GM21529 (cell line): ENCODE results near the gene PRSS22.

ENCODE experiments used
- ATAC-seq: cut with Tn5 transposase; IDR thresholded peaks from one replicate; pipeline ENCODE4 v1.9.1; 2021; ENCODE audit not compliant: unreplicated experiment

Gene PRSS22

GRCh38 chr16:2829501-2830354 lies 28.2 kb downstream of the PRSS22 start, which contains the start of gene ZG16B:
TSS of gene ZG16B (plus strand) at chr16:2830303. CDS start at chr16:2830442, 139 bp downstream.
- no peak for ATAC-seq

- ATAC-seq: no peak
Observed at GRCh38 chr16:2828876-2829430, 29.0 kb downstream of the PRSS22 start.

GRCh38 chr16:2828521-2828840 lies 29.5 kb downstream of the PRSS22 start:
- ATAC-seq: no peak

GRCh38 chr16:2827831-2828520 lies 30.0 kb downstream of the PRSS22 start:
- ATAC-seq: no peak

- no peak for ATAC-seq
Observed at GRCh38 chr16:2827374-2827791, 30.6 kb downstream of the PRSS22 start.

DNA sequence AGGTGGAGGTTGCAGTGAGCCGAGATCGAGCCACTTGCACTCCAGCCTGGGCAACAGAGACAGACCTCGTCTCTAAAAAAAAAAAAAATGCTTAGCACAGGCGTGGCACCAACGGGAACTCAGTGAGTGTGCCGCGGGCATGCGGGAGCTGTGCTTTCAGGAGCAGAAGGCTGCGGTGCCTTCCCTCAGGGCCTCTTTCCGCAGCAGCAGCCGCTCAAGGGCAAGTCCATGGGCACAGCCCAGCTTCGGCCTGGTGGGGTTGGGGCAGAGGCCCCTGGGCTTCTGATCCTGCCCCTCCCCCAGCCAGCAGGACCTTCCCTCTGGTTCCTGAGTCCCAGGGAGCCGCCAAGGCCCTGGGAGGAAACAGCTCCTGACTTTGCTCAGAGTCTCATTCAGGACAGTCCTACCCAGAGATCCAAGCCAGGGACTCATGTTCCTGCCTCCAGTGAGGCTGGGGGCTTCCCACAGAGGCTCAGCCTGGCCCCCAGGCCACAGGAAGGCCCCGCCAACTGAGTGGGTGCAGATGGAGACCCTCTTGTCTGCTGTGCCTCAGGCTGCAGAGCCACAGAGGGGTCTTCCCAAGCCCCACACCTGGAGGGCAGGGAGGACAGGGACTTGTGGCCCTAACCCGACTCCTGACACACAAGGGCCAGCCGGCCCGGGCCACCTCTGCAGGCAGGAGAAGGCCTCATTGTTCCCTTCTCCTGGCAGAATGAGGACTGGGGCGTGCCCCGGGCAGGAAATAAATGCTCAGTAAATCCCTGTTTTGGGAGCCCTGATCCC lies 31.2 kb downstream of the PRSS22 start:
- no peak for ATAC-seq

DNA sequence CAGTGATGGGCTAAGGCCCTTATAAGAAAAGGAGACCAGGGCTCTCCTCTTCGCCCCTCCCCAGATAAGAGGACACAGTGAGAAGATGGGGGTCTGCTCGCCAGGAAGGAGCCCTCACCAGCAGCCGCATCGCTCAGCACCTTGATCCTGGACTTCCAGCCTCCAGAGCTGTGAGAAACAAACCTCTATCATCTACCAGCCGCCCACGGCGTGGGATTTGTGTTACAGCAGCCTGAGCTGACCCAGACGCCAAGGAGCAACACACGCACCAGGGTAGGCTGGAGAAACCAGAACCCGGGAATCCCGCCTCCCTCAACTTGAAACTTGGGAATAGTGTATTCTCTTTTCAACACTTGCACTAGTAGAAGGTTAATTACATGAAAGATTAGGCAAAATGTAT lies 32.1 kb downstream of the PRSS22 start:
- ATAC-seq: no peak

DNA sequence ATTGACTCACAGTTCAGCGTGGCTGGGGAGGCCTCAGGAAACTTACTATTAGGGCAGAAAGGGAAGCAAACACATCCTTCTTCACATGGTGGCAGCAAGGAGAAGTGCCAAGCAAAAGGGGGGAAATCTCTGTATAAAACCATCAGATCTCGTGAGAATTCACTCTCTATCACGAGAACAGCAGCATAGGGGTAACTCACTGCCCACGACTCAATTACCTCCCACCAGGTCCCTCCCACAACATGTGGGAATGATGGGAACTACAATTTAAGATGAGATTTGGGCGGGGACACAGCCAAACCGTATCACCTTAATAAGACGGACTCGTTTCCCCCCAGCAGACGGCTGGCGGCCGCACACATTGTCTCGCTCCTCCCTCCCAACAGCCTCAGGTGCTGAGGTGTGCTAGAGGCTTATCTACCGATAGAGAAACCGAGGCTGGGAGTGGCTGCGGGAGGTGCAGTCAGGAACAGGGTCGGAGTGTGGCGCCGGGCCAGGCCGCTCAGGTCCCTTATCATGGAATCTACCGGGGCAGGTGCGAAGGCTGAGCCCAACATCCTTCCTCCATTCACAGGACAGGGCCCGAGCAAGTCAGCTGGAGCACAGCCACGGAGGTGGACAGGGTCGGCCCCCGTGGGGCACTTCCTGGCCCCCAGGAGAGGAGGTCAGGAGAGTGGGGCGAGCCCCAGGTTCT lies 32.8 kb downstream of the PRSS22 start:
- no peak for ATAC-seq

GRCh38 chr16:2824626-2825025 lies 33.3 kb downstream of the PRSS22 start:
- no peak for ATAC-seq

DNA sequence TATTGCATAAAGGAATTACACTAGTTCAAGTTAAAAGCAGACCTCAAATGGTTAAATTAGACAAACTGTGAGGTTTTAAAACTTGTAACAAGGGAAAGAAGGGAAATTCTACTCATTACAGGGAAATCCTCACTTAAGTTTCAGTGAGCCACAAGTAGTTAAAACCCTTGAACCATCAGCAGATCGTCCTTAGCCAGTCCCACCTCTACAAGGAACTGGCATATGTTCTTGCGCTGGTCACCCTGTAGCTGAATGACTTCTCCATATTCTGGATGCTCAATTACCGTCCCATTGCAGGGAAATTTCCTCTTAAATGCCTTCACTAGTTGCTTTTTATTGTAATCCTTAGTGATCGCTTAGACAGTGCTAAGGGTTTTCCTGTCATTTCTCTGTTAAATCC lies 35.5 kb downstream of the PRSS22 start:
- ATAC-seq: no peak

DNA sequence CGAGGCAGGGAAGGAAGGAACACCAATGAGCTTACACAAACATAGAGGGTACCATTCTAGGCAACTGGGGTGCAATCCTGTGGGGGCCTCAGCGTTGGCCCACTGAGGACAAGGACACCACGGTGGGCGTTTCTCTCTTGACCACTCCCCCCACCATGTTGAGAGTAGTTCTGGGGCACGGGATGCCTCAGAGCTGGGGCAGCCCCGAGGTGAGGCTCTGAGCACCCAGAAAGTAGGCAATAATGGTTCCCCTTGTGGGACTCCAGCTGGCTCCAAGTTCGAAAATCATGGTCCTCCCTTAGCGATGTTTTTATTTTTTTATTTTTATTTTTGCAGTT lies 35.8 kb downstream of the PRSS22 start:
- no peak for ATAC-seq

- ATAC-seq: no peak
Observed at GRCh38 chr16:2821487-2822157, 36.3 kb downstream of the PRSS22 start.

DNA sequence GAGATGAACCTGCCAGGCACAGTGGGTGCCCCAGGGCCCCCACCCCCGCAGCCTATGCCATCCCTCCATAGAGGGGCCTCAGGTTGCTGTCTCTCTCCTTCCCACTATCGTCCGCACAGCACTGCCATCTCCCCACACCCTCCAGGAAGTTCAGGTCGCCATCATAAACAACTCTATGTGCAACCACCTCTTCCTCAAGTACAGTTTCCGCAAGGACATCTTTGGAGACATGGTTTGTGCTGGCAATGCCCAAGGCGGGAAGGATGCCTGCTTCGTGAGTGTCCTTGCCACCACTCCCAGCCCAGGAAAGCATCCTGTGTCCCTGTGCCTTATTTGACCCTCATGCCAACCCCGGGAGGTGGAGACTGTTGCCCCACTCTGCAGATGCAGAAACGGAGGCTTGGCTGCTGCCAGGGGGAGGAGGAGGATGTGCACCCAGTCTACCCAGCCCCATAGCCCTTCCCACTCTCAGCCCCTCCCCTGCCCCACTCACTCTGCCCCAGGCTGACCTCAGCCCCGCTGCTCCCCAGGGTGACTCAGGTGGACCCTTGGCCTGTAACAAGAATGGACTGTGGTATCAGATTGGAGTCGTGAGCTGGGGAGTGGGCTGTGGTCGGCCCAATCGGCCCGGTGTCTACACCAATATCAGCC lies 37.0 kb downstream of the PRSS22 start:
- no peak for ATAC-seq

DNA sequence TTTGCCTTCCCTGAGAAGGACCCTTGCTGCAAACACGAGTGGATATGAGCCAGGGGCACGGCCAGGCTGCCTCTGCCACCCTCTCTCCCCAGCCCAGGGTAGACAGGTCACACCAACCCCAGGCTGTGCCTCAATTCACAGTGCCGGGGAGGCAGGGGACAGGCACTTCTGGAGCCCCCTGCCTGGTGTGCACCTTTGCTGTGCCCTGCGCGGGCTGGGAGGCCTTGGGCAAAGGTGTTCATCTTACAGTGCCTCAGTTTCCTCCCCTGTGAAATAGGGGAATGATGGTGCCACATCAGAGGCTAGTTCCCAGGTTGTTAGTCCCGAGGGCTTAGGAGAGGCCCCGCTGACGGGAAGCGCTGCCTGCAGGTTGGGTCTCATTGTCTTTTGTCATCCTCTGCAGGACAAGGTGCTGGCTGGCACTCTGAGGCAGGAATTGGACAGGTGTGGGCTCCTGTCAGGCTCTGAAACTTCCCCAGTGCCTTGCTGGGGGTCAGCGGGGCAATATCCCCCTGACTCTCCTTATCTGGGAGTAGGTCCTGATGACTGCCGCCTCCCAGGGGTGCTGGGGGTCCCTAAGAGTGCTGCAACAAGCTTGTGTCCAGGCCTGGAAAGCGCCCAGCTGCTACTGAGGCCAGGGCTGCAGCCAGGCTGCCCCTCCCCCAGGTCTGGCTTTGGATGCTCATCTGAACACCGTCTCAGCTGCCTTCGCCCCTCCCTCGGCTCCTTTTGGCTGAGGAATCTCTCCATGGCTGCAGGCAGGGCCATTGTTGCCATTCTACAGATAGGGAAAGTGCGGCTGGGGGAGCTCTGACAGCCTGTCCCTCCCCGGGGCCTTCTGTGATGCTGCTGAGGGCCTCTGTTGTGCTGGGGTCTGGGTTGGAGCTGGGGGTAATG lies 37.8 kb downstream of the PRSS22 start:
- no peak for ATAC-seq

DNA sequence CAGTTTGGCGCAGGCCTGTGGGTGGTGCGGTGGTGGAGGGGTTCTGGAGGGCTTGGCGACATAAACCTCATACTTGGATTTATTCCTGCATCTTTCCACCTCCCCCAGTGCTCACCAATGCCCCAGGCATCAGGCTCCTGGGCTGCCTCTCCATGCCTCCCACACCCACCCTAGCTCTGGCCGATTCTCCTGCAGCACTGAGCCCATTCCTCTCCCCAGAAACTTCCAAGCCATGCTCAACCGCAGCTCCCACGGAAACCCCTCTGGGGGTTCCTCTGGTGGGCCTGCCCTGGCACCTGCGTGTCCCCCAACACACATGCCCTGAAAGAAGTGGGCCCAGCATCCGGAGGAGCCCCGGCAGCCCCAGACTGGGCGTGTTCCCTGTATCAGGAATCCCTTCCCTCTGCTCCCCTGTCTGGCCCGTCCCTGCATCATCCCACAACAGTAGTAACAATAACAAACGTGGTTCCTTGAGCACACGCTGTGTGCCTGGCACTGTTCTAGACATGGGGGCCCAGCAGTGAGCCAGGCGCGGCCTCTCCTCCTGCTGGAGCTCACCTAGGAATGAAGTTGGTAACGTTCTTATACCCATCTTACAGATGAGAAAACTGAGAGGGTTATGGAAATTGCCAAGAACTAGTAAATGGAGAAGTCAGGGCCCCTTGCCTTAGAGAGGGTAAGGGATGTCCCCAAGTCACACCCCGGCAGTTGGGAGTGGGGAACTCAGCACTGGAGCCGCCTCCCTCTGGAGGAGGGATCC lies 38.6 kb downstream of the PRSS22 start:
- ATAC-seq: no peak

DNA sequence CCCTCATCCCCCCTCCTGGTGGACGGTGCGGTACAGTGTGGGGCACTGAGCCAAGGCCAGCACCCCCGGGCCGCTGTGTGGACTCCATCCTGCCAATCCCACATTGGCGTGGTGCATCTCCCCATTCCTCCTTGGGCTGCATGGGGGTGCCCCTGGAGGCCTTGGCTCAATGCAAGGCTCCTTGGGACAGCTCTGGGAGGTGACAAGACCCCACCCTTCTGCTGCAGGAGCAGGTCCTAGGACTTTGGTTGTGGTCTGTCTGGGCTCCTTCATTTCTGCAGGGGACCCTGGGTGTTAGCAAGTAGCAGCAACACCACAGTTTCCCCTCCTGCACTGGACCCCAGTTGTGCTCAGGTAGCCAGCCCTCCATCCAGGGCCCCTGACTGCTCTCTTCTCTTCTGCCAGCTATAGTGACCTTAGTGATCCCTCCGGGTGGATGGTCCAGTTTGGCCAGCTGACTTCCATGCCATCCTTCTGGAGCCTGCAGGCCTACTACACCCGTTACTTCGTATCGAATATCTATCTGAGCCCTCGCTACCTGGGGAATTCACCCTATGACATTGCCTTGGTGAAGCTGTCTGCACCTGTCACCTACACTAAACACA lies 39.6 kb downstream of the PRSS22 start:
- ATAC-seq: no peak

DNA sequence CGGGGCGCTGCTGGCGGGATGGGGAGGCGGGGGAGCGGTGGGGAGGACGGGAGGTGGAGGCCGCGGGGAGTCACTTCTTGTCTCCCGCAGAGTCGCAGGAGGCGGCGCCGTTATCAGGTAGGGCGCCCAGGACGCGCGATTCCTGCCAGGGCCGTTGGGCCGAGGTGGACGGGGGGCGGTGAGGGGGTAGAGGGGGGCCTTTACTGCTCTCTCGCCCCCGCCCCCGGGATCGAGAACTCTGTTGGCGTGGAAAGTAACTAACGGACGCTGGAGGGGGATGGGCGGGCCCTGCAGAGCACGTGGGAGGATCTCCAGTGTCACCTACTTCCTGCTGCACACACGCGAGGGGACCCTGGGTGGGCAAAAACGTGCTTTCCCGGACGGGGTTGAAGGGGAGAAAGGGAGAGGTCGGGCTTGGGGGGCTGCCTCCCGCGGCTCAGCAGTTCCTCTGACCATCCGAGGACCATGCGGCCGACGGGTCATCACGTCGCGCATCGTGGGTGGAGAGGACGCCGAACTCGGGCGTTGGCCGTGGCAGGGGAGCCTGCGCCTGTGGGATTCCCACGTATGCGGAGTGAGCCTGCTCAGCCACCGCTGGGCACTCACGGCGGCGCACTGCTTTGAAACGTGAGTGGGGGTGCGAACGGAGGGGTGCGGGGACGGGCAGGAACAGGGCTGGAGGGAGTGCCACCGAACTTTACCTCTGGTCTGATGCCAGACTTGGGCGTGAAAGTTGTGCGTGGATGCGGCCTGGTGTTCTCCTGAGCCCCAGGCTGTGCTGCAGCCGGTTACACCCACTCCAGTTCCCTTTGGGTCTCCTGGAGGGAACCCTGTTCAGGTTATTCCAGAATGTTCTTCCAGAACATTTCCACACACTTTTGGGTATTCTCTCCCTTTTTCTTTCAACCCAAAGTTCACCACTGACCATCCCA lies 40.4 kb downstream of the PRSS22 start:
- ATAC-seq: no peak
